Esophagus squamous epithelium (tissue), 4 donors: Measurements from ENCODE around the gene UPF1. TPM values are rescaled to one million over a fixed set of nuclear protein-coding genes. Genes with fewer than 3 reads are reported as not detected.

Source experiments
- total RNA-seq, 4 donors: library from RNA; depleted of rRNA; stranded (reverse); fragments of >200 nt; gene quantifications; one replicate each; pipeline ENCODE4 v1.1.0, GENCODE V29; 2016

Gene UPF1
- total RNA-seq, 4 donors from 2014 or later = 31.6 to 69.7 (median 55.6) TPM

Other genes starting within 250 kb of the UPF1 start
- gene REX1BD, start 243.2 kb upstream of the UPF1 start, total RNA-seq = 10 to 100 TPM; 46.8 to 69.0 (median 56.6) TPM
- gene CRLF1, start 225.2 kb upstream of the UPF1 start, total RNA-seq = 10 to 100 TPM; 13.2 to 82.6 (median 19.3) TPM
- 1 to 10 TPM in 1 of 4 donors, under 1 TPM in 1, not detected in 2; 0.18 to 2.7 TPM for gene TMEM59L, start 219.1 kb upstream of the UPF1 start, total RNA-seq
- 1 to 10 TPM; 1.6 to 6.6 (median 3.4) TPM for gene KLHL26, start 194.9 kb upstream of the UPF1 start, total RNA-seq
- gene CRTC1, start 148.3 kb upstream of the UPF1 start, total RNA-seq = 1 to 10 TPM; 1.8 to 3.6 (median 2.1) TPM
- gene COMP, start 40.7 kb upstream of the UPF1 start, total RNA-seq = 1 to 10 TPM in 3 of 4 donors, not detected in 1; 1.3 to 8.0 (median 5.3) TPM
- under 1 TPM in 1 of 4 donors, not detected in 3; 0.76 TPM for gene CERS1, start 64.2 kb downstream of the UPF1 start, total RNA-seq
- 100 to 1,000 TPM; 170 to 245 (median 224) TPM for gene COPE, start 87.4 kb downstream of the UPF1 start, total RNA-seq
- gene DDX49, start 87.8 kb downstream of the UPF1 start, total RNA-seq = 10 to 100 TPM; 47.0 to 80.7 (median 60.6) TPM
- 10 to 100 TPM; 10.7 to 29.5 (median 18.6) TPM for gene HOMER3, start 109.3 kb downstream of the UPF1 start, total RNA-seq
- gene SUGP2, start 201.6 kb downstream of the UPF1 start, total RNA-seq = 10 to 100 TPM; 16.7 to 36.2 (median 21.5) TPM
- 10 to 100 TPM; 28.3 to 32.0 (median 28.7) TPM for gene ARMC6, start 201.6 kb downstream of the UPF1 start, total RNA-seq
- 1 to 10 TPM; 1.7 to 3.8 (median 3.3) TPM for gene SLC25A42, start 232.0 kb downstream of the UPF1 start, total RNA-seq